Suprapubic skin (tissue), 4 donors: Measurements from ENCODE around the gene C5AR2. TPM values are rescaled to one million over a fixed set of nuclear protein-coding genes. Genes with fewer than 3 reads are reported as not detected.
"Not testable (repeated sequence)": the region's sequence is repeated elsewhere in the genome, so short reads cannot be mapped to it uniquely, and the experiment has no call there.

Experiments
- DNase-seq, 2 donors: peaks; one replicate each; pipeline ENCODE4 v3.0.0-alpha.2; 2019; ENCODE audit warnings: low spot score in 2 of 2
- H3K27ac ChIP-seq: fragments of 200-600 bp; sonication (generic); one replicate; pipeline ENCODE4 v1.5.1; 2019
- H3K27me3 ChIP-seq: fragments of 200-600 bp; sonication (generic); one replicate; pipeline ENCODE4 v1.5.1; 2019
- H3K36me3 ChIP-seq: fragments of 200-600 bp; sonication (generic); one replicate; pipeline ENCODE4 v1.5.1; 2019
- H3K4me1 ChIP-seq: fragments of 200-600 bp; sonication (generic); one replicate; pipeline ENCODE4 v1.5.1; 2019
- H3K4me3 ChIP-seq: fragments of 200-600 bp; sonication (generic); one replicate; pipeline ENCODE4 v1.5.1; 2019; ENCODE audit warnings: mild to moderate bottlenecking
- H3K9me3 ChIP-seq: fragments of 200-600 bp; sonication (generic); one replicate; pipeline ENCODE4 v1.5.1; 2019
- EP300 ChIP-seq: sonication (generic); formaldehyde crosslinking; IDR thresholded peaks from one replicate; pipeline ENCODE4 v1.6.1; 2017; ENCODE audit warnings: antibody characterized with exemption
- POLR2A ChIP-seq, 2 donors: fragments of 450-650 bp; IDR thresholded peaks; one replicate each; pipeline ENCODE4 v1.6.1; 2017; ENCODE audit warnings: antibody characterized with exemption in 2 of 2, mild to moderate bottlenecking in 2 of 2, moderate library complexity in 2 of 2
- POLR2AphosphoS5 ChIP-seq, 3 donors: sonication (generic); formaldehyde crosslinking; IDR thresholded peaks; one replicate each; pipeline ENCODE4 v1.6.1; 2017; ENCODE audit warnings: antibody characterized with exemption in 3 of 3
- WGBS: methylation state at CpG from one replicate; pipeline ENCODE4 v1.1.5; 2018; 5-methylcytosine and 5-hydroxymethylcytosine counted together
- total RNA-seq, 4 donors: library from RNA; depleted of rRNA; stranded (reverse); fragments of >200 nt; gene quantifications; one replicate each; pipeline ENCODE4 v1.1.0, GENCODE V29; 2016
- TF ChIP-seq, protein P1 (sequence below), 2 donors: fragments of 200-600 bp in 1 of 2; fragments of 450-650 bp in 1 of 2; sonication (generic) in 1 of 2; IDR thresholded peaks; one replicate each; pipeline ENCODE4 v1.5.1; 2016 to 2019; ENCODE audit warnings: antibody characterized with exemption in 2 of 2, mild to moderate bottlenecking in 1 of 2, moderate library complexity in 1 of 2

C5AR2 gene
- total RNA-seq, 4 donors from 2014 or later = 0.68 to 3.1 (median 1.5) TPM

DNA sequence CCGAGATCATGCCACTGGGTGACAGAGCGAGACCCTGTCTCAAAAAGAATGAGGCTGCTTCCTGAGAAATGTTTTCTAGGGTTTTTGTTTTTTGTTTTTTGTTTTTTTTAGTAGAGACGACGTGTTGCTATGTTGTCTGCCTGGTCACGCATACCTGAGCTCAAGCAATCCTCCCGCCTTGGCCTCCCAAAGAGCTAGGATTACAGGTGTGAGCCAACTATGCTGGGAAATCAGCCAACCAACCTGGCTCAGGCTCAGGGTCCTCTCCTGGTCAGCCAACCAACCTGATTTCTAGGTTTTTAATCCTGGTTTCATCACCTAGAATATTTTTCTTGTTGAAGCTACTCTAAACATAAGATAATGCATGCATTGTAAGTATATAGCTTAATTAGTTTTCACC lies 24.9 kb downstream of the C5AR2 start:
- Histone ChIP-seq H3K4me3 (no peak overlapping the region), H3K36me3 (peaks cover 92% of the 10 kb centered on the region), H3K9me3 (no peaks in the 10 kb centered on the region), H3K27ac (no peak overlapping the region), H3K4me1 (no peaks in the 10 kb centered on the region), H3K27me3 (no peaks in the 10 kb centered on the region)
- 89% methylated on average over 6 of the region's 6 CpGs for WGBS
- DNase-seq = no peak
- TF ChIP-seq, protein P1, sequence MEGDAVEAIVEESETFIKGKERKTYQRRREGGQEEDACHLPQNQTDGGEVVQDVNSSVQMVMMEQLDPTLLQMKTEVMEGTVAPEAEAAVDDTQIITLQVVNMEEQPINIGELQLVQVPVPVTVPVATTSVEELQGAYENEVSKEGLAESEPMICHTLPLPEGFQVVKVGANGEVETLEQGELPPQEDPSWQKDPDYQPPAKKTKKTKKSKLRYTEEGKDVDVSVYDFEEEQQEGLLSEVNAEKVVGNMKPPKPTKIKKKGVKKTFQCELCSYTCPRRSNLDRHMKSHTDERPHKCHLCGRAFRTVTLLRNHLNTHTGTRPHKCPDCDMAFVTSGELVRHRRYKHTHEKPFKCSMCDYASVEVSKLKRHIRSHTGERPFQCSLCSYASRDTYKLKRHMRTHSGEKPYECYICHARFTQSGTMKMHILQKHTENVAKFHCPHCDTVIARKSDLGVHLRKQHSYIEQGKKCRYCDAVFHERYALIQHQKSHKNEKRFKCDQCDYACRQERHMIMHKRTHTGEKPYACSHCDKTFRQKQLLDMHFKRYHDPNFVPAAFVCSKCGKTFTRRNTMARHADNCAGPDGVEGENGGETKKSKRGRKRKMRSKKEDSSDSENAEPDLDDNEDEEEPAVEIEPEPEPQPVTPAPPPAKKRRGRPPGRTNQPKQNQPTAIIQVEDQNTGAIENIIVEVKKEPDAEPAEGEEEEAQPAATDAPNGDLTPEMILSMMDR (IDR thresholded peaks at IDR 0.05) = no peak
- TF ChIP-seq POLR2AphosphoS5 (IDR thresholded peaks at IDR 0.05) = no peak
- no peak for TF ChIP-seq POLR2A (IDR thresholded peaks at IDR 0.05)

- H3K4me1 ChIP-seq = no peaks in the 10 kb centered on the region
- WGBS = 92% methylated on average over 4 of the region's 28 CpGs
- no peak for DNase-seq
- H3K36me3 ChIP-seq = peaks cover 97% of the 10 kb centered on the region
- H3K27me3 ChIP-seq = no peaks in the 10 kb centered on the region
- H3K9me3 ChIP-seq = no peaks in the 10 kb centered on the region
- no peak overlapping the region for H3K27ac ChIP-seq
- H3K4me3 ChIP-seq = no peak overlapping the region
- TF ChIP-seq EP300 (no peak), POLR2AphosphoS5 (IDR thresholded peaks at IDR 0.05) (no peak), POLR2A (IDR thresholded peaks at IDR 0.05) (no peak)
- TF ChIP-seq, protein P1 (IDR thresholded peaks at IDR 0.05) = no peak
Measured at GRCh38 chr19:47357788-47358680, 26.1 kb downstream of the C5AR2 start.

DNA sequence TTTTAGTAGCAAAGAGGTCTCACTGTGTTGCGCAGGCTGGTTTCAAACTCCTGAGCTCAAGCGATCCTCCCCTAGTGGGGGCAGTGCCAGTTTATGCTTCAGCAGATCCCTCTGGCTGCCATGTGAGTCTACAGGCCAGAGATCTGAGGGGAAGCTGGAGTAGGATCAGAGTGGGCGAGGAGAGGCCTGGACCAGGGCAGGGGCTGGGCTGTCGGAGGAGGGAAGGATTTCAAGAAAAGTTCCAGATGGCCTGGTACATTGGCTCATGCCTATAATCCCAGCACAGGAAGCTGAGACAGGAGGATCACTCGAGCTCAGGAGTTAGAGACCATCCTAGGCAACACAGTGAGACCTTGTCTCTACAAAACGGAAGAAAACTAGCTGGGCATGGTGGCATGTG lies 27.0 kb downstream of the C5AR2 start:
- Histone ChIP-seq H3K9me3 (no peaks in the 10 kb centered on the region), H3K27me3 (no peaks in the 10 kb centered on the region), H3K4me3 (no peak overlapping the region), H3K27ac (no peak overlapping the region), H3K36me3 (peaks cover 97% of the 10 kb centered on the region), H3K4me1 (no peaks in the 10 kb centered on the region)
- TF ChIP-seq POLR2AphosphoS5 (IDR thresholded peaks at IDR 0.05) (no peak), EP300 (no peak), POLR2A (IDR thresholded peaks at IDR 0.05) (no peak)
- TF ChIP-seq, protein P1 (IDR thresholded peaks at IDR 0.05) = no peak
- no peak for DNase-seq
- WGBS = 88% methylated on average over 6 of the region's 6 CpGs

DNA sequence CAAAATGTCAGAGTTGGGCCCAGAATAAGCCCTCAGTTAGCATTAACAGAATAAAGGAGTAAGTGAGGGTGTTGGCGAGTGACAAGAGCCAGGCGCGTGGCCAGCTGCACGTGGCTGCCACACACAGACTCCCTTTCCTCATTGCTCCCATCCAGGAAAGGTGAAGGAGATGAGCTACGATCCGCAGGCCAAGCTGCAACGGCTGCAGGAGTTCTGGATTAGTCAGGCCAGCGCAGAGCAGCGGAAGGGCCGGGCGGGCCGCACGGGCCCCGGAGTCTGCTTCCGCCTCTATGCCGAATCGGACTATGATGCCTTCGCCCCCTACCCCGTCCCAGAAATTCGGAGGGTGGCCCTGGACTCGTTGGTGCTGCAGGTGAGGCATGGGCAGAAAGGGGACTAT lies 30.3 kb downstream of the C5AR2 start:
- Histone ChIP-seq H3K36me3 (peaks cover 100% of the 10 kb centered on the region), H3K27me3 (no peaks in the 10 kb centered on the region), H3K9me3 (no peaks in the 10 kb centered on the region), H3K27ac (no peak overlapping the region), H3K4me3 (no peak overlapping the region), H3K4me1 (no peaks in the 10 kb centered on the region)
- no peak for DNase-seq
- TF ChIP-seq, protein P1 (IDR thresholded peaks at IDR 0.05) = no peak
- no peak for TF ChIP-seq POLR2AphosphoS5 (IDR thresholded peaks at IDR 0.05)
- TF ChIP-seq POLR2A (IDR thresholded peaks at IDR 0.05) = no peak
- TF ChIP-seq EP300 = no peak
- 94% methylated on average over 21 of the region's 21 CpGs for WGBS

- peaks cover 93% of the 10 kb centered on the region for H3K36me3 ChIP-seq
- no peaks in the 10 kb centered on the region for H3K4me1 ChIP-seq
- H3K27me3 ChIP-seq = no peaks in the 10 kb centered on the region
- 92% methylated on average over 13 of the region's 13 CpGs for WGBS
- no peak overlapping the region for H3K4me3 ChIP-seq
- no peak for DNase-seq
- TF ChIP-seq EP300 (no peak), POLR2AphosphoS5 (IDR thresholded peaks at IDR 0.05) (no peak), POLR2A (IDR thresholded peaks at IDR 0.05) (no peak)
- TF ChIP-seq, protein P1 (IDR thresholded peaks at IDR 0.05) = no peak
- H3K9me3 ChIP-seq = no peaks in the 10 kb centered on the region
- no peak overlapping the region for H3K27ac ChIP-seq
Measured at GRCh38 chr19:47363758-47364531, 32.0 kb downstream of the C5AR2 start.

DNA sequence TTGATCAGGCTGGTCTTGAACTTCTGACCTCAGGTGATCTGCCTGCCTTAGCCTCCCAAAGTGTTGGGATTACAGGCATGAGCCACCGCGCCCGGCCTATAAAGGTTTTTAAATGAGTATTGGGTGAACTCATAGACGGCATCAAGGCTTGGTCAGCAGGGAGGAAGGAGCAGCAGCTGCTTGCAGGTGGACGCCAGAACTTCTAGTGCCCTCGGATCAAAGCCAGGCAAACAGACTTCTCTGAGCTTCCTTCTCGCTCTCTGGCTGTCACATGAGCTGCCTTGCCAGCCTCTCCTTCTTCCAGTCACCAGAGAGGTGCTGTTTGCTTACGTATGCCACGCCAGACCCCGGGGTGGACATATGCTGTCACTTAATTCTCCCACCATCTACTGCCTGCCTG lies 33.5 kb downstream of the C5AR2 start:
- H3K27me3 ChIP-seq, H3K9me3 ChIP-seq, DNase-seq, H3K4me1 ChIP-seq, H3K27ac ChIP-seq, H3K4me3 ChIP-seq: not testable (repeated sequence)
- peaks cover 93% of the 10 kb centered on the region for H3K36me3 ChIP-seq
- WGBS = 100% methylated on average over 6 of the region's 10 CpGs
